B cell (primary cell): Measurements from ENCODE around the gene PLEKHM3. TPM values are rescaled to one million over a fixed set of nuclear protein-coding genes. Genes with fewer than 3 reads are reported as not detected.

Experiments used
- ATAC-seq: fragments of 200-7000 bp; cut with Tn5 transposase; one replicate; pipeline ENCODE4 v1.10.0; 2021; ENCODE audit warnings: low read depth, mild to moderate bottlenecking, moderate number of reproducible peaks, moderate library complexity
- CTCF ChIA-PET: fragments of 350-600 bp; sonication (Branson Sonifier 250); formaldehyde crosslinking; loops from one replicate; lab custom pipeline; 2021; ENCODE audit warnings: antibody characterized with exemption, inconsistent platforms; lab: Charles Lee
- POLR2A ChIA-PET: fragments of 350-600 bp; sonication (Branson Sonifier 250); formaldehyde crosslinking; loops from one replicate; lab custom pipeline; 2021; ENCODE audit warnings: antibody characterized with exemption; lab: Charles Lee
- DNase-seq: peaks from one replicate; pipeline ENCODE4 v3.0.0; 2013
- H2AFZ ChIP-seq: 2 replicates; pipeline ENCODE4 v1.6.1; 2012; ENCODE audit warnings: mild to moderate bottlenecking, low read depth, low read length; ENCODE audit not compliant: insufficient read depth, poor library complexity, severe bottlenecking
- H3K27ac ChIP-seq, 2 donors: 1 replicate in 1 of 2; 2 replicates in 1 of 2; pipeline ENCODE4 v1.5.1; 2012 to 2013; ENCODE audit warnings: low read length in 2 of 2, mild to moderate bottlenecking in 2 of 2, moderate library complexity in 1 of 2
- H3K27me3 ChIP-seq, 4 experiments: fragments of 200-600 bp in 1 of 4; sonication (generic) in 1 of 4; replicated peaks in 1 of 4; 1 replicate in 2 of 4; 2 replicates in 2 of 4; pipeline versions ENCODE4 v1.6.1 to v1.7.0; 2013 to 2016; ENCODE audit warnings: low read length in 3 of 4, mild to moderate bottlenecking in 2 of 4, mixed read lengths in 1 of 4, moderate library complexity in 1 of 4; ENCODE audit not compliant: insufficient read depth in 4 of 4, control insufficient read depth in 3 of 4; ENCODE audit errors: control extremely low read depth in 1 of 4
- H3K36me3 ChIP-seq, 2 experiments: replicated peaks in 1 of 2; 1 replicate in 1 of 2; 2 replicates in 1 of 2; pipeline versions ENCODE4 v1.6.1 to v1.7.1; 2013; ENCODE audit warnings: low read length in 1 of 2; ENCODE audit not compliant: insufficient read depth in 2 of 2, control insufficient read depth in 1 of 2; ENCODE audit errors: control extremely low read depth in 1 of 2, extremely low read depth in 1 of 2
- H3K4me1 ChIP-seq, 2 donors: fragments of 200-600 bp in 1 of 2; sonication (generic) in 1 of 2; 1 replicate in 1 of 2; 2 replicates in 1 of 2; pipeline versions ENCODE4 v1.5.1 to v1.6.1; 2013 to 2017; ENCODE audit warnings: low read length in 2 of 2; ENCODE audit not compliant: control insufficient read depth in 2 of 2, insufficient read depth in 2 of 2
- H3K4me2 ChIP-seq: replicated peaks from 2 replicates; pipeline ENCODE3; 2012; ENCODE audit warnings: mild to moderate bottlenecking, low read depth, low read length; ENCODE audit not compliant: poor library complexity, severe bottlenecking
- H3K4me3 ChIP-seq, 5 experiments: fragments of 200-600 bp in 1 of 5; sonication (generic) in 1 of 5; 1 replicate in 3 of 5; 2 replicates in 2 of 5; pipeline versions ENCODE4 v1.5.1 to v1.7.0; 2011 to 2016; ENCODE audit warnings: low read length in 4 of 5, mild to moderate bottlenecking in 4 of 5, low read depth in 2 of 5, control low read depth in 1 of 5, moderate library complexity in 1 of 5; ENCODE audit not compliant: insufficient read depth in 1 of 5; ENCODE audit errors: control extremely low read depth in 1 of 5, extremely low read depth in 1 of 5
- H3K79me2 ChIP-seq: fragments of 200-600 bp; sonication (generic); one replicate; pipeline ENCODE4 v1.6.0; 2016; ENCODE audit warnings: low read length; ENCODE audit not compliant: control insufficient read depth, insufficient read depth
- H3K9ac ChIP-seq: fragments of 200-600 bp; sonication (generic); 2 replicates; pipeline ENCODE4 v1.6.1; 2017; ENCODE audit warnings: mild to moderate bottlenecking, low read length, moderate library complexity
- H3K9me3 ChIP-seq, 3 donors: one replicate each; pipeline versions ENCODE4 v1.6.1 to v1.7.1; 2013; ENCODE audit warnings: low read length in 2 of 3; ENCODE audit not compliant: control insufficient read depth in 2 of 3, insufficient read depth in 1 of 3; ENCODE audit errors: control extremely low read depth in 1 of 3
- H4K20me1 ChIP-seq: 2 replicates; pipeline ENCODE4 v1.6.0; 2012; ENCODE audit warnings: mild to moderate bottlenecking, low read length; ENCODE audit not compliant: insufficient read depth, control insufficient read depth, poor library complexity, severe bottlenecking
- H3K27ac Mint-ChIP-seq: one replicate; pipeline ENCODE4 v1.8.0; 2021; ENCODE audit warnings: mixed read lengths
- H3K27me3 Mint-ChIP-seq: one replicate; pipeline ENCODE4 v1.8.0; 2021; ENCODE audit warnings: mixed read lengths
- H3K4me1 Mint-ChIP-seq: one replicate; pipeline ENCODE4 v1.8.0; 2021; ENCODE audit warnings: mixed read lengths
- H3K4me3 Mint-ChIP-seq: one replicate; pipeline ENCODE4 v1.8.0; 2021; ENCODE audit warnings: mixed read lengths
- H3K9me3 Mint-ChIP-seq: one replicate; pipeline ENCODE4 v1.8.0; 2022; ENCODE audit warnings: mixed read lengths; ENCODE audit not compliant: insufficient read depth
- CTCF ChIP-seq: fragments of 200-600 bp; IDR thresholded peaks from one replicate; pipeline ENCODE4 v1.8.0; 2022; ENCODE audit warnings: antibody characterized with exemption, mild to moderate bottlenecking
- EZH2 ChIP-seq: IDR thresholded peaks from 2 replicates; pipeline ENCODE4 v1.6.1; 2012; ENCODE audit warnings: borderline replicate concordance, low read depth, mild to moderate bottlenecking, moderate library complexity, low read length; ENCODE audit not compliant: insufficient read depth, poor library complexity, severe bottlenecking
- WGBS: methylation state at CpG from one replicate; pipeline ENCODE4 v1.1.5; 2013; ENCODE audit warnings: missing lambda C conversion rate; ENCODE audit not compliant: insufficient coverage; 5-methylcytosine and 5-hydroxymethylcytosine counted together
- intact Hi-C: fragments of 100-400 bp; cut with micrococcal nuclease; formaldehyde crosslinking; loops from one replicate; pipeline ENCODE4 v1.10.0; 2022
- polyA plus RNA-seq: library from polyadenylated mRNA; depleted of rRNA; stranded (reverse); fragments of >200 nt; gene quantifications from 2 replicates; pipeline ENCODE4 v1.2.3, GENCODE V29; 2012
- total RNA-seq, 2 donors: library from RNA; stranded (reverse); fragments of 120-200 nt in 1 of 2; gene quantifications; 1 replicate in 1 of 2; 2 replicates in 1 of 2; pipeline versions ENCODE4 v1.2.3 to v1.2.4, GENCODE V29; 2013 to 2022

PLEKHM3 gene
- total and polyA plus RNA-seq, 2 donors (not counting 1 experiment from before 2014, with no cell fraction given), result 4.0 to 17.7 TPM

DNA sequence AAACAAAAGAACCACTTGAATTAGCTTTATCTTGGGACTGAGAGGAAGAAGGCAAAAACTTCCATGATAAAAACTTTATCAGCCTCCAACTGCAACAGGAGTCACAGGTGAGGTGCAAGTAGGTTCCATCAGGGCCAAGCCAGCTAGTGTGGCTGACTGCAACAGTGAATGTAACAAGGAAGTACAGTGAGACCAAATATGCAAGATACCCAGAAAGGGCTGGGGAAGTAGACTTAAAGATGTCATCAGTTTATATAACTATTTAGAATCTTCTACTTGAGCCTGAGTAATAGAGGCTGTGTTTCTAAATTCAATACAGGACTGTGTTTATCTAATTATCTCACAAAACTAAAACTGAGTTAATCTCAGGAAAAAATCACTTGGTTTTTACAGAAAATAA, 14.8 kb downstream of the PLEKHM3 start:
- peaks cover 7% of the 10 kb centered on the region for H4K20me1 ChIP-seq
- no peaks in the 10 kb centered on the region for H3K36me3 ChIP-seq
- no peak overlapping the region for H3K9ac ChIP-seq
- no peak overlapping the region for H2AFZ ChIP-seq
- H3K4me1 ChIP-seq, result peaks cover 0 to 5% of the 10 kb centered on the region in 2 donors
- TF ChIP-seq CTCF (no peak), EZH2 (no peak)
- intact Hi-C loops, result no loop called here
- H3K27ac Mint-ChIP-seq, result no peak overlapping the region
- no peaks in the 10 kb centered on the region for H3K27me3 ChIP-seq
- no peaks in the 10 kb centered on the region for H3K27me3 Mint-ChIP-seq
- H3K27ac ChIP-seq, result no peak overlapping the region
- H3K4me3 Mint-ChIP-seq, result no peak overlapping the region
- ChIA-PET POLR2A (no interaction called here), CTCF (no interaction called here)
- H3K4me2 ChIP-seq, result no peak overlapping the region
- peaks cover 23% of the 10 kb centered on the region for H3K79me2 ChIP-seq
- no peaks in the 10 kb centered on the region for H3K9me3 Mint-ChIP-seq
- DNase-seq (no peak), ATAC-seq (no peak)
- no peaks in the 10 kb centered on the region for H3K9me3 ChIP-seq
- peaks cover 16% of the 10 kb centered on the region for H3K4me1 Mint-ChIP-seq
- H3K4me3 ChIP-seq, result no peak overlapping the region

GRCh38 chr2:208006833-208007232, 18.5 kb downstream of the PLEKHM3 start:
- Histone ChIP-seq H3K27ac (no peak overlapping the region), H3K36me3 (peaks cover 0 to 2% of the 10 kb centered on the region in 2 experiments), H3K27me3 (no peaks in the 10 kb centered on the region), H4K20me1 (peaks cover 7% of the 10 kb centered on the region), H3K4me1 (peaks cover 0 to 5% of the 10 kb centered on the region in 2 donors), H3K4me2 (no peak overlapping the region), H3K9ac (no peak overlapping the region), H3K4me3 (no peak overlapping the region), H3K9me3 (no peaks in the 10 kb centered on the region), H3K79me2 (peaks cover 23% of the 10 kb centered on the region), H2AFZ (no peak overlapping the region)
- Mint-ChIP-seq H3K4me3 (no peak overlapping the region), H3K27me3 (no peaks in the 10 kb centered on the region), H3K9me3 (no peaks in the 10 kb centered on the region), H3K27ac (no peak overlapping the region), H3K4me1 (peaks cover 16% of the 10 kb centered on the region)
- ATAC-seq (no peak), DNase-seq (no peak)
- intact Hi-C loops, result no loop called here
- ChIA-PET CTCF (interaction anchor here (1.0 kb wide), 2 partner anchors 14 to 28 kb away, joined by 3 to 6 read pairs; no protein-coding TSS in a partner anchor), POLR2A (no interaction called here)
- WGBS, result 11% methylated on average over 3 of the region's 5 CpGs
- TF ChIP-seq EZH2, result no peak
- no peak for TF ChIP-seq CTCF
